HEK293T (cell line): ENCODE results near the gene ADIPOQ.

ENCODE experiments used
- ARNT ChIP-seq: fragments of 450-650 bp; IDR thresholded peaks from 2 replicates; pipeline ENCODE4 v1.6.1; 2017; ENCODE audit warnings: mild to moderate bottlenecking
- FOXM1 ChIP-seq: fragments of 450-650 bp; IDR thresholded peaks from 2 replicates; pipeline ENCODE4 v1.6.1; 2017; ENCODE audit warnings: mild to moderate bottlenecking, borderline replicate concordance

GRCh38 chr3:186807231-186807630, 35.3 kb upstream of the ADIPOQ start:
- no peak for TF ChIP-seq FOXM1
- no peak for TF ChIP-seq ARNT
